Activated T-cell treated with anti-CD3 and anti-CD28 coated beads for 4 hours (primary cell): ENCODE results near the gene RAB9B.

Experiments
- DNase-seq: peaks from one replicate; pipeline ENCODE4 v3.0.0-alpha.2; 2020

The RAB9B gene

GRCh38 chrX:103806862-103807474 is 25.1 kb downstream of the RAB9B start:
- no peak for DNase-seq

- no peak for DNase-seq
These were observed 26.2 kb downstream of the RAB9B start for GRCh38 chrX:103805860-103806259.

GRCh38 chrX:103800318-103800717 is 31.7 kb downstream of the RAB9B start:
- no peak for DNase-seq

DNA sequence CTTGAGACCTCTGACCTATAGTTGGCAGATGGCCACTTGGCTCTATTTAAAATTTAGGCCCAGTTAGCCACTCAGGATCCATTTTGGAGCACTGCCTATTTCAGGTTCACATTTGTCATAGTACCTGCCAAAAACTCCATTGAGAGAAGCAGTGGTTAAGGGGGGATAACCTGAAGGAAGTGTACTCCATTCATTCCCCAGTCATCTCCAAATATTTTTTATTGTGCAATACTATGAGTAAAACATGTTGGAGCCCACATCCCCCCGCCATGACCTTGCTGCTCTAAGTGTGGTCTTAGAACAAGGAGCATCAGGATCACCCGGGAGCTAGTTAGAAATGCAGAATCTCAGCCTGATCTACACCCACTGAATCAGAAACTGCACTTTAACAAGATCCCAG is 34.4 kb downstream of the RAB9B start:
- no peak for DNase-seq

GRCh38 chrX:103794119-103794518 is 37.9 kb downstream of the RAB9B start:
- DNase-seq = no peak

DNA sequence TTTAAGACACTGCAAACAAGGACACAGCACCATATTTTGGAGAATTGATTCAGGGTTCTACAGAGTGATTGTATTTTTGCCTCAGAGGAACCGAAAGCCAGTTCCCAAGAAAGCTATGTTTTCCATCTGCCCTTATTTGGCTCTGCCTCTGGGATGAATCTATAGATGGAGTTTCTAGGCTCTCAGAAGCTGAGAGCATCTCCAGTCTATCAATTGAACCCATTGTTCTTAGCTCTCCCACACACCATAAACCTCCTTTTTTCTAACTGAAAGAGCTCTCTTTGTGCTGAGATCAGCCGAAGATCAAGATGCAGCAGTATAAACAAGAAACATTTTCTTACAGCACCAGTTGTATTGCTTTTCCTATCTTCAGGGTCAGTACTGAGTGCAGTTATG is 38.5 kb downstream of the RAB9B start:
- no peak for DNase-seq

DNA sequence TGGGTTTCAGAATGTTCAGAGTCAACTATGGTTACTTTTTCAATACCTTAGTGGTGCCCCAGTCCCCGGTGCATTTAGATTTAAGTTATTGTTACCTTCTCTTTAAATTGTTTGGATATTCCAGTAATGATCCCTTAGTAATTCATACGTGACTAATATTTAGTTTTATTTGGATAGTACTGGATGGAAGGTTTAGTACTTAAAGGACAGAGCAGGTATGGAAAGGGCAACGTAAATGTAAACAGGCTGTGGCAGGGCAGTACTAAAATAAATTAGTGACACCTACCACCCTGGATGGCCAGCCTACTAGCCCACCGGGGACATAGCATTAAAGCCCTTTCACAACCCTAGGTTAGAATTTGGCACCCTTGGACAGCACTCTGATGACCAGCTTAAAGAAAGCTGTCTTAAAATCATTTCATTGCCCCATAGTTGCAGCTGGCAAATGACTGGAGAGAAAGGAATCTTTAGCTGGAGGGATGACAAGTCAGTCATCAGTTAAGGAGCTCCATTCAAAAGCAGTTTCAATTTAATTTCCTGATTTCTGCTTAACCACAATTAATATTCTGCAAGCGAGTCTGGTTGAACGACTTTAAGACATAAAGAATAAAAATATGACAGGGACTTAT is 39.0 kb downstream of the RAB9B start:
- DNase-seq = no peak

- DNase-seq = no peak
These were observed 40.1 kb downstream of the RAB9B start for GRCh38 chrX:103791826-103792485.

GRCh38 chrX:103791228-103791627 is 40.8 kb downstream of the RAB9B start:
- DNase-seq = no peak

DNA sequence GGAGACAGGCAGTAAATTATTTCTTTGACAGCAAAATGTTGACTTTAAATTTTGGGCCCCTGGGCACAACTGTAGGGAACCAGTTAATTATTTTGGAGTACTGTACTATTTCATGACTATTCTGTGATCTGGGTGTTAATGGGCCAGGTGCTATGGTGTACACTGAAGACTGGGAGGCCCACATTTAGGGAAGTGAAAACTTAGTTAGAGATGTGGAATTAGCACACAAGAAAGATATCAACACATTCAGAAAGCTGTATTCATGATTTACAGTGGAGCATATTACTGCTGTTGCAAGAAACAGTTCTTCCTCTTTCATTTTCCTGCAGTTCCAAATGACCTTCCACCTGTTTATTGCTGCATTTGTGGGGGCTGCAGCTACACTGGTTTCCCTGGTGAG is 43.1 kb downstream of the RAB9B start:
- DNase-seq = no peak

GRCh38 chrX:103783971-103784370 is 48.1 kb downstream of the RAB9B start:
- DNase-seq = no peak

- DNase-seq = no peak
These were observed 48.9 kb downstream of the RAB9B start for GRCh38 chrX:103783196-103783595.

GRCh38 chrX:103782640-103783039 is 49.4 kb downstream of the RAB9B start:
- DNase-seq = no peak

DNA sequence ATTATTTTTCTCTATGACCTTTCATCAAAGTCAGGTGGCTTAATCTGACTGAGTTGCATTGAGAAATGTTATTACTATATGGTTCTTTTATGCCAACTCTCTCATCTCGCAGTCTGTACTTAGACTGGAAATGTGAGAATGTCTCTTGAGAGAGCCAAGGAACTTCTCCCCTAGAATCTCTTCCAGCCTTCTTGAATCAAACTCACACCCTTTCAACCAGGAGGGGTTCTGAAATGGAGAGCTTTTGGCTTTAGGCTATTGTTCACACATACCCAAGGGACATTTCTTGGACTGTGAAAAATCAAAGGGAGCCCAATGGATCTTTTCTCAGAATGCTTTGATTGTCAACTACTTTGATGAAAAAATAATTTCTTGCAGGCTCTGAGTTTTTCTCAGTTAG is 50.4 kb downstream of the RAB9B start:
- no peak for DNase-seq

- DNase-seq = no peak
These were observed 51.0 kb downstream of the RAB9B start for GRCh38 chrX:103781062-103781402.

GRCh38 chrX:103780336-103781061 is 51.6 kb downstream of the RAB9B start:
- DNase-seq = no peak

DNA sequence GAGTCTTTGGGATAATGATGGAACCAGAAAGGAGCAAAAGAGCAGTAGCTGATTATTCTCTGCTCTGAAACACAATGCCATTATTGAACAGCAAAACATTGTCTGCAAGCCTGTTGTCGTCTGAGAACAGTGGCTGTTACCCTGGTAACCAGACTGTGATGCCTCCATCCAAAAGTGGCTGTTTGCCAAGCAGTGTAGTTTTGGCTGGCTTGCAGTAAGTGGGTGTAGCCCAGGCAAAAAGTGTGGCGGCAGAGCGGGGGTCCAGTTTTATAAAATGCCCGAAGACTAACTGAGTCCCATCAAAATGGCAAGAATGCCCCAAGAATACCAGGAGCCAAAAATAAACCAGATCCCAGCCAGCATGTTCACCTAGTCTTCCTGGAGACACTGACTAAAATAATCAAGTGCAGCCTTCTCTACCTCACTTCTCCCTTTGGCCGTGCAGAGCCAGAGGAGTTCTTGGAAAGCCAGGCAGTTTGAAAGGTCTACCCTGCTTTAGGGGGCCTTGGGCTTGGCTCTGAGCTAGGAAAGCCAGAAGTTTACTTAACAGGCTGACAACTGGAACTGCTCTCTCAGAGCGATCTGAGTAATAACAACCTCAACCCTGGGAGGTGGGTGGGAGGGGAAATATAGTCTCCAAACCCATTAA is 52.8 kb downstream of the RAB9B start:
- no peak for DNase-seq

GRCh38 chrX:103776546-103776945 is 55.5 kb downstream of the RAB9B start, which contains the start of gene PLP1:
TSS of gene PLP1 (plus strand) at chrX:103776840. CDS start at chrX:103776996, 156 bp downstream.
- no peak for DNase-seq

- no peak for DNase-seq
These were observed 57.9 kb downstream of the RAB9B start for GRCh38 chrX:103774070-103774642.

- no peak for DNase-seq
These were observed 58.6 kb downstream of the RAB9B start for GRCh38 chrX:103773445-103773844.
